ENCODE measurements around the gene ANKS4B.

DNA sequence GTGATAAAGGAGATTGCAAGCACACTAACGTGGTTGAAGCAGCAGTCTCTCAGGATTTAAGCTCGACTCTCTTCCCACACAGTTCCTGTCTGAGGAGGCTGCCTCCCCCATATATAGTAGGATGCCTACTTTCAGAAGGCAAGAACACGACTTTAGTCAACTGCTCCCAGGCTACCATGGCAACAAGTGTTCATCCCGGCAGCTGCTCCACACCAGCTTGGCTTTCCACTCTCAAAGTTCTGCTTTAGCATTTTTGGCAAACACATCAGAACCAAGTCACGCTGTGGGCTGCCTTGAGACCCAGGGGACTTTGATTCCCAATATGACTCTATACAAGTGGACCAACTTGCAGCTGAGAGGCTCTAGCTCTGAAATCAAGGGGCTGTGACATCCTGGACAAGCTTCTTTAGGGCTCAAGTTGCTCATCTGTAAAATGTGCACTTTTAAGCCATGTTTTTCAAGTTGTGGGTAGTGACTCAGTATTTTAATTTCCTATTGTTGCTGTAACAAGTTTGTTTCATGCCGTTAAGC is 38.7 kb upstream of the ANKS4B start:
- no peak for TF ChIP-seq EZH2 (IDR thresholded peaks at IDR 0.05; ENCODE audit: borderline replicate concordance, low read depth, low read length, poor library complexity, severe bottlenecking)
- TF ChIP-seq, protein P1, sequence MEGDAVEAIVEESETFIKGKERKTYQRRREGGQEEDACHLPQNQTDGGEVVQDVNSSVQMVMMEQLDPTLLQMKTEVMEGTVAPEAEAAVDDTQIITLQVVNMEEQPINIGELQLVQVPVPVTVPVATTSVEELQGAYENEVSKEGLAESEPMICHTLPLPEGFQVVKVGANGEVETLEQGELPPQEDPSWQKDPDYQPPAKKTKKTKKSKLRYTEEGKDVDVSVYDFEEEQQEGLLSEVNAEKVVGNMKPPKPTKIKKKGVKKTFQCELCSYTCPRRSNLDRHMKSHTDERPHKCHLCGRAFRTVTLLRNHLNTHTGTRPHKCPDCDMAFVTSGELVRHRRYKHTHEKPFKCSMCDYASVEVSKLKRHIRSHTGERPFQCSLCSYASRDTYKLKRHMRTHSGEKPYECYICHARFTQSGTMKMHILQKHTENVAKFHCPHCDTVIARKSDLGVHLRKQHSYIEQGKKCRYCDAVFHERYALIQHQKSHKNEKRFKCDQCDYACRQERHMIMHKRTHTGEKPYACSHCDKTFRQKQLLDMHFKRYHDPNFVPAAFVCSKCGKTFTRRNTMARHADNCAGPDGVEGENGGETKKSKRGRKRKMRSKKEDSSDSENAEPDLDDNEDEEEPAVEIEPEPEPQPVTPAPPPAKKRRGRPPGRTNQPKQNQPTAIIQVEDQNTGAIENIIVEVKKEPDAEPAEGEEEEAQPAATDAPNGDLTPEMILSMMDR (conservative IDR thresholded peaks at IDR 0.05; ENCODE audit: low read depth, low read length): no peak

All from A673 (cell line).